LNCAP (cell line): ENCODE results near the gene NUP107.

Source experiments
- CTCF ChIP-seq: fragments of 450-650 bp; IDR thresholded peaks from 2 replicates; pipeline ENCODE4 v1.5.1; 2017; ENCODE audit warnings: mild to moderate bottlenecking

Gene NUP107

DNA sequence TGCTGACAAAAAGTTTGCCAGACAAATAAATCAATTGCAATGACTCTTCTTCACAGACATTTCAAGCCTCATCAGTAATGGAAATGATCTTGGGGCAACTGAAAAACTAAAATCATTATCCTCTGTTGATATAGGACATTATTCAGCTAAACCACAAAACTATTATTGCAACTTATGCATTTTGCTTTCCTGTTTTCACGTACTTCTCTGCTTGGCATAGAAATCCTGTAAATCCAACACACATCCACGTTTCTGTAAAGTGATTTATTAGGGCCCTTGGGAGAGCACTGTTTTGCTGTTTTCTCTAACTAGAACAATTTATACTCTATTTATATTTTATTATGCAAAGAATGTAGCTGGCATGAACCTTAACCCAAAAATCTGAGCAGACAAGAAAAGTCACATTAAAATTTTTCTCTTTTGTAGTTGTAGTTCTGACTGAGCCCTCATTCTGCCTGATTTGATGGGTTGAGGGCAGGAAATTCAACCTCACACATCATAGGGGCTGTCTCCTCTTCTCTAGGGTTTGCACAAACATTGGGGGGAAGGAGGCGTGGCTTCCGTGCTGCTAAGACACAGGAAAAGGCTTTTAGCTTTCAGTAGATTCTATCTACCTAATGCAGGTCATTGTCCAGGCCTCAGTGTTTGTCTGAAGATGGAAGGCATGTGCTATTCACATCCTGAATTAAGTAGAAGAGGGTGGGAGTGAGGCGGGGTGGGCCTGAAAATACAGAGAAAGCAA, 11.5 kb upstream of the NUP107 start:
- TF ChIP-seq CTCF = no peak

DNA sequence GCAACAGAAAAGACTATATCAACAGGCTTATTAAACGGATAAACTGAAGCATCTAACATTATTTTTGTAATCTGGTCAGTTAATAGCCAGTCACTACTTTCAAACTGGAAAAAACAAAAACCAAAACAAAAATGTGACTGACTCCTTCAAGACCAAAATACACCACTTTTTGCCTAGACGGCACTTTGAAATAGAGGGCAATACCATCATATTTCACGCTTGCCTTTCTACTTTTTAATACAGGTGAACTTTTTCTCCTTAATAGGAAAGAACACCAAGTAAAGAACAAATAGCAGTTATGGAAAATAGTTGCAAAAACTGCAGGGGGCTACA, 550 bp upstream of the NUP107 start:
- no peak for TF ChIP-seq CTCF

DNA sequence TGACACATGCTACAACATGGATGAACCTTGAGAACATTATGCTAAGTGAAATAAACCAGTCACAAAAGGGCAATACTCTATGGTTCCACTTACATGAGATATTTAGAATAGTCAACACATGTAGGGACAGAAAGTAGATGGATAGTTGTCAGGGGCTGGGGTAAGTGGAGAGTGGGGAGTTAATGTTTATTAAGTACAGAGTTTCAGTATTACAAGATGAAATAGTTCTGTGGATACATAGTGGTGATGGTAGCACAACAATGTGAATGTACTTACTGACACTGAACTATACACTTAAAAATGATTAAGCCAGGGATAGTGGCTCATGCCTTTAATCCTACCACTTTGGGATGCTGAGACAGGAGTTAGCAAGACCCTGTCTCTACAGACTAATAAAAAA, 8.7 kb downstream of the NUP107 start:
- TF ChIP-seq CTCF = no peak

DNA sequence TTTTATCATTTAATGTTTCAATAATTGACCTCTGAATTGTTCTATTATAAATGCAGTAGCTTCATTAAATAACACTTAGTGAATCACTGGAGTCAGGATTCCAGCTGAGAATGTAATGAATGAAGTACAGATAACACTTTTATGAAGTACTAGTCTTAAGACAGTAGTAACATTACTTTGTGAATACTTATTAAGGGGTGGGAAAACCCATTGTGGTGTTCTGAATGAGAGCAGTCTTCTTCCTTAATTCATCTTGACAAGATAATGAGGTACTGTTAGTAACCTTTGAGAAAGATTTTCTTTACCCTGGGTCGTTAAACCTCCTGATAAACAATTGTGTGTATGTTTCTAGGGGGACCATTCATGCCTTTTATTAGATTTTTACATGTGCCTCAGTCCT, 12.7 kb downstream of the NUP107 start:
- TF ChIP-seq CTCF = no peak

DNA sequence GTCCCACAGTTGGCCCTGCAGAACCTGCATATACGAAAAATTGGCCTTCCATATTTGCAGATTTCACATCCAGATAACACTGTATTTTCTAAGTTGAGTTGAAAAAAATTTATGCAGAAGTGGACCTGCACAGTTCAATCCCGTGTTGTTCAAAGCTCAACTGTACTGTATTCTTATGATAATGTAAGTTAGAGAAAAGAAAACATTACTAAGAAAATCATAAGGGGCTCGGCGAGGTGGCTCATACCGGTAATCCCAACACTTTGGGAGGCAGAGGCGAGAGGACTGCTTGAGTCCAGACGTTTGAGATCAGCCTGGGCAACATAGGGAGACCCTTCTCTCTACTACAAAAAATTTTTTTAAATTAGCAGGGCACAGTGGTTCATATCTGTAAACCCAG, 41.0 kb downstream of the NUP107 start:
- TF ChIP-seq CTCF = no peak

- TF ChIP-seq CTCF = no peak
These were observed 46.9 kb downstream of the NUP107 start for GRCh38 chr12:68733661-68734071.

DNA sequence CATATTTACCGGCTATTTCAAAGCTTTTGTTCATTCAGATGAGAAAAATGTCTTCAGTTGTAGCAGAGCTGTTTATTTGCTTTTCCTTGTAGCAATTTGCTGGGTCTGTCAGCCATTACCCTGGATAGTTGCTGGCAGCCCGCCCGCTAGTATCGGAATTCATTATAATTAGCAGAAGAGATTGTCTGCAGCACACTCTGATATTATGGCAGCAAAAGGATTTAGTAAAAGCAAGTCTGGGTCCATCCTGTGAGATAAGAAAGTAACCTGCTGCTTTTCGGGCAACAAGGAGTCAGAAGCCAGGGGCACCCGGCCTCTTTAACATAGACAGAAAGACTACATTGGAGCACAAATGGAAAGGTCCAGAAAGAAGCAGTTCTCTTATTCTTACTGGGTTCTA, 53.1 kb downstream of the NUP107 start:
- TF ChIP-seq CTCF = no peak

DNA sequence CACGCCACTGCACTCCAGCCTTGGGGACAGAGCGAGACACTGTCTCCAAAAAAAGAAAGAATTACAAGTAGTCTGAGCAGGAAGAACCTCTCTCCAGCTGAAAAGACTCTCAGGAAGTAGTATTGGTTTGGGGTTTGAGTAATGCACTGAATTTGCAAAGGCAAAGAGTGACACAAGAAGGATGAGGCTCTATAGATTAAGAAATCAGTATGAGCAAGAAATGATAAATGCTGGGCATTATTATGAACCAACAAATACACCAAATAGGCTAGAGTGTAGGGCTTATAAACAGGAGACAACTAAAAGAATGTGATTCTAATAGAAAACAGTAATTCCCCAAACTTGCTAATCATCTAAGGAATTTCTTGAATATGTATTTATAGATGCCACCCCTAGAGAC, 56.6 kb downstream of the NUP107 start:
- TF ChIP-seq CTCF = no peak
